GM13977 (cell line): Measurements from ENCODE around the gene RRP1.

ENCODE experiments used
- DNase-seq: peaks from one replicate; pipeline ENCODE4 v3.0.0; 2012; ENCODE audit warnings: low spot score
- in situ Hi-C: fragments of 300-500 bp; cut with MboI; formaldehyde crosslinking; loops from one replicate; pipeline ENCODE4 v1.12.0; 2022; ENCODE audit warnings: low sequenced_read_pairs, low pct_unique_long_range_greater_than_20kb, mixed read lengths, inconsistent platforms; ENCODE audit not compliant: unreplicated experiment
- TF ChIP-seq, protein P1 (sequence below): IDR thresholded peaks from 2 replicates; pipeline ENCODE4 v1.5.1; 2012; ENCODE audit warnings: mild to moderate bottlenecking, control low read depth; ENCODE audit not compliant: insufficient read depth; ENCODE audit errors: extremely low read depth, missing control alignments

Gene RRP1

DNA sequence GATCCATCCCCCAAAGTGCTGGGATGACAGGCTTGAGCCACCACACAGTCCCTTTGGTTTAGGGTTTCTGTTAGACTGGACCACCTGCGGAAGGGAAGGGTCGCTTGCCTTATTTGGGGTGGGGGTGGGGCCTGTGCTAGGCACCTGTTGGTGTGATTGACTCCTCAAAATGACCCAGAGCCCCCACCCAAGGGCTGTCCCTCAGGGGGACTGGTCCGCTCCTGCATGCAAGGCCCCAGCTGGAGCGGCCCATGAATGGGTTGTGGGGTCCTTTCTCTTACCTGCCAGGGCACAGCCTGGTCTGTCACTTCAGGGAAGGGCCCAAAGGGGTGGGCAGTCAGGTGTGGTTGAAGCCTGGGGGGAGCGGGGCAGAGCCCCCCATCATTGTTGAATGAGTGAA is 11.4 kb upstream of the RRP1 start:
- in situ Hi-C loops = no loop called here
- no peak for DNase-seq
- TF ChIP-seq, protein P1, sequence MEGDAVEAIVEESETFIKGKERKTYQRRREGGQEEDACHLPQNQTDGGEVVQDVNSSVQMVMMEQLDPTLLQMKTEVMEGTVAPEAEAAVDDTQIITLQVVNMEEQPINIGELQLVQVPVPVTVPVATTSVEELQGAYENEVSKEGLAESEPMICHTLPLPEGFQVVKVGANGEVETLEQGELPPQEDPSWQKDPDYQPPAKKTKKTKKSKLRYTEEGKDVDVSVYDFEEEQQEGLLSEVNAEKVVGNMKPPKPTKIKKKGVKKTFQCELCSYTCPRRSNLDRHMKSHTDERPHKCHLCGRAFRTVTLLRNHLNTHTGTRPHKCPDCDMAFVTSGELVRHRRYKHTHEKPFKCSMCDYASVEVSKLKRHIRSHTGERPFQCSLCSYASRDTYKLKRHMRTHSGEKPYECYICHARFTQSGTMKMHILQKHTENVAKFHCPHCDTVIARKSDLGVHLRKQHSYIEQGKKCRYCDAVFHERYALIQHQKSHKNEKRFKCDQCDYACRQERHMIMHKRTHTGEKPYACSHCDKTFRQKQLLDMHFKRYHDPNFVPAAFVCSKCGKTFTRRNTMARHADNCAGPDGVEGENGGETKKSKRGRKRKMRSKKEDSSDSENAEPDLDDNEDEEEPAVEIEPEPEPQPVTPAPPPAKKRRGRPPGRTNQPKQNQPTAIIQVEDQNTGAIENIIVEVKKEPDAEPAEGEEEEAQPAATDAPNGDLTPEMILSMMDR = no peak

- in situ Hi-C loops = no loop called here
- DNase-seq = no peak
- TF ChIP-seq, protein P1 = no peak
Measured at GRCh38 chr21:43778469-43779335, 10.7 kb upstream of the RRP1 start.

DNA sequence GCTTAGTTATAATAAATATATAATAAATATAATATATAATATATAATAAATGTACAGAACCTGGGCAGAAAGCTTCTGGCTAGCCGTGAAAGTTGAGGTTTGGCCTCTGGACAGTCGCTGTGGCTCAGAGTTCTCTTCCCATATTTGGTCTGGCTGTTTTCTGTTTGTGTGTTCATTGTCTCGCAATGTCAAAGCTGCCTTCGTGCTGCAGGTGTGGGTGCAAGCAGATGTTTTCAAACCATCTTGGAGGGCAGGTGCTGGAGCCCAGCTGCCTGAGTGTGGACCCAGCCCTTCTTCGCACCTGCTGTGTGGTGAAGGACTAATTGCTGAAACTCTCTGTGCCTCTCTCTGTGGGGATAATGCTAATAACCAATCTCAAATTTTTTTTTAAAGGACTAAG is 9.7 kb upstream of the RRP1 start:
- TF ChIP-seq, protein P1 = no peak
- in situ Hi-C loops = no loop called here
- no peak for DNase-seq

- DNase-seq = no peak
- in situ Hi-C loops = no loop called here
- TF ChIP-seq, protein P1 = no peak
Measured at GRCh38 chr21:43781846-43782245, 7.5 kb upstream of the RRP1 start.

GRCh38 chr21:43782431-43783097 is 6.8 kb upstream of the RRP1 start:
- TF ChIP-seq, protein P1 = no peak
- DNase-seq = no peak
- in situ Hi-C loops = no loop called here

- TF ChIP-seq, protein P1 = no peak
- in situ Hi-C loops = no loop called here
- DNase-seq = no peak
Measured at GRCh38 chr21:43783098-43783700, 6.2 kb upstream of the RRP1 start.
